Hepatocyte (in vitro differentiated cells): ENCODE results near the gene LITAF.

Experiments
- EZH2 ChIP-seq: fragments of 200-600 bp; sonication (generic); IDR thresholded peaks from 2 replicates; pipeline ENCODE4 v1.6.1; 2016; ENCODE audit warnings: antibody characterized with exemption, mild to moderate bottlenecking, borderline replicate concordance
- EZH2phosphoT487 ChIP-seq: fragments of 200-600 bp; sonication (generic); IDR thresholded peaks from one replicate; pipeline ENCODE4 v1.6.1; 2018; ENCODE audit warnings: antibody characterized with exemption, mild to moderate bottlenecking, low read depth, moderate library complexity; ENCODE audit not compliant: unreplicated experiment, severe bottlenecking
- TF ChIP-seq, protein P1 (sequence below): fragments of 200-600 bp; sonication (generic); IDR thresholded peaks from 2 replicates; pipeline ENCODE4 v1.5.1; 2016; ENCODE audit warnings: antibody characterized with exemption, mild to moderate bottlenecking; ENCODE audit not compliant: poor library complexity

DNA sequence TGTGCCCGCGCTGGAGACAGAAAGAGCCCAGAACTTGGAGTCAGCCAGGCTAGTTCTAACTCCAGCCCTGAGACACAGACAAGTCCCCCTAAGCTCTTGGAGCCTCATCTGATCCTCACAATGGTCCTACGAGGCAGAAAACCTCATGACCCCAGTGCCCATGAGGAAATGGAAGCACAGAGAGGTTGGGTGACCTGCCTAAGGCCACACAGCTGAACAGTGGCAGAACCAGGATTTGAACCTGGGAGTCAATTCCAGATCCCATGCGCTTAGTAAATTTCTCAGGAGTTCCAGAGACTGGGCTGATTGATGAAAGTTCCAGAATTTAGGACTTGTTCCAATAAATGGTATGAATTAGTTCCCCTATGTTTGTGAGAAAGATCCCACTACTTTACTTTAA lies 39.0 kb upstream of the LITAF start:
- TF ChIP-seq, protein P1, sequence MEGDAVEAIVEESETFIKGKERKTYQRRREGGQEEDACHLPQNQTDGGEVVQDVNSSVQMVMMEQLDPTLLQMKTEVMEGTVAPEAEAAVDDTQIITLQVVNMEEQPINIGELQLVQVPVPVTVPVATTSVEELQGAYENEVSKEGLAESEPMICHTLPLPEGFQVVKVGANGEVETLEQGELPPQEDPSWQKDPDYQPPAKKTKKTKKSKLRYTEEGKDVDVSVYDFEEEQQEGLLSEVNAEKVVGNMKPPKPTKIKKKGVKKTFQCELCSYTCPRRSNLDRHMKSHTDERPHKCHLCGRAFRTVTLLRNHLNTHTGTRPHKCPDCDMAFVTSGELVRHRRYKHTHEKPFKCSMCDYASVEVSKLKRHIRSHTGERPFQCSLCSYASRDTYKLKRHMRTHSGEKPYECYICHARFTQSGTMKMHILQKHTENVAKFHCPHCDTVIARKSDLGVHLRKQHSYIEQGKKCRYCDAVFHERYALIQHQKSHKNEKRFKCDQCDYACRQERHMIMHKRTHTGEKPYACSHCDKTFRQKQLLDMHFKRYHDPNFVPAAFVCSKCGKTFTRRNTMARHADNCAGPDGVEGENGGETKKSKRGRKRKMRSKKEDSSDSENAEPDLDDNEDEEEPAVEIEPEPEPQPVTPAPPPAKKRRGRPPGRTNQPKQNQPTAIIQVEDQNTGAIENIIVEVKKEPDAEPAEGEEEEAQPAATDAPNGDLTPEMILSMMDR, result no peak
- TF ChIP-seq EZH2, result no peak
- TF ChIP-seq EZH2phosphoT487, result no peak
